Measurements from ENCODE around the gene SLC6A4. TPM values are rescaled to one million over a fixed set of nuclear protein-coding genes. Genes with fewer than 3 reads are reported as not detected.
"Not testable (repeated sequence)": the region's sequence is repeated elsewhere in the genome, so short reads cannot be mapped to it uniquely, and the experiment has no call there.

SLC6A4 gene
- total and polyA plus RNA-seq, 8 donors: 0.18 to 0.55 TPM; not detected in 6

DNA sequence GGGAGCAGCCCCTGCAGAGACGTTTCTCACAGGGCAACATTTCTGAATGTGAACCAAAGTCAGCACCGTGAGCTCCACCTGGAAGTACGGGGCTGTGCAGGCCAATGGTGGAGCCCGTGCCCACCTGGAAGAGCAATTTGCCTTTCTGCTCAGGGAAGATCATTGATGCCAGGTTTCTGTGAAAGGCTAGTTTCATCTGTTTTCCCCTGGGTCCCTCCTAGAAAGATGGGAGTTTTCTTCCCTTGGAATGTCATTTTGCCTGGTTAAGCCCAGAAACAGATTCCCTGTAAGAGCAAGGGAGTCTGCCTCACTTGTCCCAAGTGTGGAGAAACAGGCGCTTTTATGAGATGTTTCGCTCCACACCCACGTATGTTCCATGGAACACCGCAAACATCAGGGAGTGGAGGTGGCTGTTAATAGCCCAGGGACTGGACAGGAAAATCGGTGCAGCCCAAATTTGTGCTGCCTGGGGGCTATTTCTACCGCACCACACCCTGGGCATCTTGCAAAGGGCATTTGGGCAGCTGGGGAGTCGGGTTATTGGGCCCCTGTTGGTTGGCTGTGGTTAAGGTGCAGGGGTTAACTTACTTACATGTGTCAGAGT is 2.6 kb downstream of the SLC6A4 start:
- H3K27me3 ChIP-seq: peaks cover 5 to 49% (median 27%) of the 10 kb centered on the region in 3 donors
- no peaks in the 10 kb centered on the region for H3K9me3 ChIP-seq
- H3K36me3 ChIP-seq: no peaks in the 10 kb centered on the region
- H3K4me1 ChIP-seq: peaks cover 17 to 33% (median 32%) of the 10 kb centered on the region in 4 donors
- intact Hi-C loops (cut with DNase I; ENCODE audit: low total_unique reads): no loop called here
- 49 to 66% (median 60%) methylated on average over 10 to 11 of the region's 11 CpGs for WGBS, 5 donors
- TF ChIP-seq POLR2A (IDR thresholded peaks at IDR 0.05) (no peak), POLR2AphosphoS5 (IDR thresholded peaks at IDR 0.05) (no peak), EP300 (IDR thresholded peaks at IDR 0.05) (no peak)
- TF ChIP-seq, protein P1, sequence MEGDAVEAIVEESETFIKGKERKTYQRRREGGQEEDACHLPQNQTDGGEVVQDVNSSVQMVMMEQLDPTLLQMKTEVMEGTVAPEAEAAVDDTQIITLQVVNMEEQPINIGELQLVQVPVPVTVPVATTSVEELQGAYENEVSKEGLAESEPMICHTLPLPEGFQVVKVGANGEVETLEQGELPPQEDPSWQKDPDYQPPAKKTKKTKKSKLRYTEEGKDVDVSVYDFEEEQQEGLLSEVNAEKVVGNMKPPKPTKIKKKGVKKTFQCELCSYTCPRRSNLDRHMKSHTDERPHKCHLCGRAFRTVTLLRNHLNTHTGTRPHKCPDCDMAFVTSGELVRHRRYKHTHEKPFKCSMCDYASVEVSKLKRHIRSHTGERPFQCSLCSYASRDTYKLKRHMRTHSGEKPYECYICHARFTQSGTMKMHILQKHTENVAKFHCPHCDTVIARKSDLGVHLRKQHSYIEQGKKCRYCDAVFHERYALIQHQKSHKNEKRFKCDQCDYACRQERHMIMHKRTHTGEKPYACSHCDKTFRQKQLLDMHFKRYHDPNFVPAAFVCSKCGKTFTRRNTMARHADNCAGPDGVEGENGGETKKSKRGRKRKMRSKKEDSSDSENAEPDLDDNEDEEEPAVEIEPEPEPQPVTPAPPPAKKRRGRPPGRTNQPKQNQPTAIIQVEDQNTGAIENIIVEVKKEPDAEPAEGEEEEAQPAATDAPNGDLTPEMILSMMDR (IDR thresholded peaks at IDR 0.05): no peak
- H3K27ac ChIP-seq: no peak overlapping the region
- no peak overlapping the region for H3K4me3 ChIP-seq
- DNase-seq: no peak

DNA sequence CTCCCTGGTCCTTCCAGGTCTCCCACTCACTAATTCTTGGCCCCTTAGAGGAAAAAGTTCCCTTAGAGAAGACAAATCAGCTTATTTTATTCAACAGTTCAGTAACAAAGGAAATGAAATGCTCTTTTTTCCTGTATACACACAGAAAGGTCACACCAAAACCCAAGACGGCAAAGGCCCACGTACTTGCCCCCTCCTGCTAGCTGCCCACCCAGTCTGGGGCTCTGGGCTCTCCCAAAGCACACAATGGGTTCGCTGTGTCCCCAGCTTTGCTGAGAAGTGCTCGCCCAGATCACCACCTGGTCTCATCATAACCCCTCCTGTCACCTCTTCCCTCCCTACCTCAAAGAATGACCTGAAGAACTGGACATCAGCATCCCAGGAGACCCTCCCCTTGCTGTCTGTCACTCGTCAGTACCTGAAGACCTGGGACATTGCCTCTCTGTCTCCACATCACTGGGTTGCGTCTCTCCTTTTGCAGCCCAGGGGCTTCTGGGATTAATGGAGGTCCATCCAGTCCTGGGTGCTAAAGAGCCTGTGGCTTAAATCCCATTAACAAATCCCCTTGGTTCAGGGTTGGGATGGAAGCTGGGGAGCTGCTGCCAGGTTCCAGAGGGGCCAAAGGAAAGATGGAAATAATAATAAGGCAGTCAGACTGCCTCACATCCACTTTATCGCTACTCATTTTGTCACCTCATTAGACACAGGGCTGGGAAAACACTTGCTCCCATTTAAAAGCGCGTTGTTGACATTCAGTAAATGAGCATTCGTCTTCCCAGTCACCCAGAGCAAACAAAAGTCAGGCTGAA is 3.3 kb downstream of the SLC6A4 start:
- intact Hi-C loops (cut with DNase I; ENCODE audit: low total_unique reads): no loop called here
- WGBS, 5 donors: 52 to 68% (median 59%) methylated on average over 10 of the region's 10 CpGs
- TF ChIP-seq, protein P1 (IDR thresholded peaks at IDR 0.05): no peak
- no peak for TF ChIP-seq POLR2A (IDR thresholded peaks at IDR 0.05)
- TF ChIP-seq EP300 (IDR thresholded peaks at IDR 0.05): no peak
- TF ChIP-seq POLR2AphosphoS5 (IDR thresholded peaks at IDR 0.05): no peak
- Histone ChIP-seq H3K27me3 (peaks cover 0 to 42% (median 20%) of the 10 kb centered on the region in 3 donors), H3K27ac (no peak overlapping the region), H3K9me3 (no peaks in the 10 kb centered on the region), H3K36me3 (no peaks in the 10 kb centered on the region), H3K4me1 (peaks cover 17 to 26% (median 25%) of the 10 kb centered on the region in 4 donors), H3K4me3 (no peak overlapping the region)
- DNase-seq: peak in 1 of 2 donors; percentile 44

DNA sequence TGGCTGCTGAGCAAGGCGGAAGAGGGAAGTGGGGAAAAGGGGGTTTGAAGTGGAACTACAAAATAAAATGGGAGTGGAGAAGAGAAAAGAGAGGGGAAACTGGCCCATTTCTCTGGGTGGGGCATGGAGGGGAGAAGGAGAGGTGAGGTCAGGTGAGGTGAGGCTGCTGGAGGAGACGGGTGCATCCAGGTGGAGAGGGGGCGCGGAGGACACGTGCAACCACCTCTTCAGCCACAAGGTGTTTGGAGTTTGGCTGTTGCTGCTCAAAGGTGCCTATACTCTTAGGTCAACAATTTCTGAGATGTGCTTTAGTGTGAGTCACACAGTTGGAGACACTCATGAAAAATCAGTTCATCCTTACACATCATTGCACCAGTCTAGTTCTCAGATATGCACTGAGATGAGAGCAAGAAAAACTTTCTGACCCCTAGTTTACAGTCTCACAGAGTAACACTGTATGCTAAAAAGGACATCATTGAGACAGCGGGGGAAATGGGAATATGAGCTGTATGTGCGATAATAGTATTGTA is 4.8 kb downstream of the SLC6A4 start:
- 86 to 93% (median 88%) methylated on average over 7 of the region's 7 CpGs for WGBS, 5 donors
- peaks cover 0 to 27% (median 6%) of the 10 kb centered on the region in 3 donors for H3K27me3 ChIP-seq
- no peaks in the 10 kb centered on the region for H3K9me3 ChIP-seq
- TF ChIP-seq POLR2AphosphoS5 (IDR thresholded peaks at IDR 0.05) (no peak), EP300 (IDR thresholded peaks at IDR 0.05) (no peak), POLR2A (IDR thresholded peaks at IDR 0.05) (no peak)
- TF ChIP-seq, protein P1 (IDR thresholded peaks at IDR 0.05): no peak
- DNase-seq: no peak
- H3K36me3 ChIP-seq: no peaks in the 10 kb centered on the region
- no peak overlapping the region for H3K4me3 ChIP-seq
- peaks cover 5 to 10% (median 9%) of the 10 kb centered on the region in 4 donors for H3K4me1 ChIP-seq
- intact Hi-C loops (cut with DNase I; ENCODE audit: low total_unique reads): no loop called here
- H3K27ac ChIP-seq: no peak overlapping the region

DNA sequence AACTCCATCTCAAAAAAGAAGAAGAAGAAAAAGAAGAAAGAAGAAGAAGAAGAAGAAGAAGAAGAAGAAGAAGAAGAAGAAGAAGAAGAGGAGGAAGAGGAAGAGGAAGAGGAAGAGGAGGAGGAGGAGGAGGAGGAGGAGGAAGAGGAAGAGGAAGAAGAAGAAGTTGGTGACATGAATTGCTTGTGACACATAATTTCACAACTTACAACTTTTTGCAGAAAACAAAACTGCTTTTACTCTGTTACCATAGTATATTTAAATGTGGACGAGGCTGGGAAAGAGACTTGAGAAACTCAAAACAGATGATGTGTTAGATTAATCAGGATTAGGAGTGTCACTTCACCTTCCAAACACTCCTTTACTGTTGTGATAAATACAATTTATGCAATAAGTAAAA is 5.5 kb downstream of the SLC6A4 start:
- intact Hi-C loops (cut with DNase I; ENCODE audit: low total_unique reads); H3K36me3 ChIP-seq; H3K9me3 ChIP-seq; H3K4me3 ChIP-seq; DNase-seq; H3K4me1 ChIP-seq; H3K27ac ChIP-seq: not testable (repeated sequence)
- H3K27me3 ChIP-seq: peaks cover 0 to 20% (median 0%) of the 10 kb centered on the region in 3 donors
- WGBS, 5 donors: 58 to 81% (median 64%) methylated on average over 1 of the region's 1 CpG

Data from stomach (tissue), 9 donors.